ENCODE measurements around the gene ATP10A. TPM values are rescaled to one million over a fixed set of nuclear protein-coding genes. Genes with fewer than 3 reads are reported as not detected.

ATP10A gene
- total RNA-seq, 1 experiment from 2014 or later = 3.0 TPM

DNA sequence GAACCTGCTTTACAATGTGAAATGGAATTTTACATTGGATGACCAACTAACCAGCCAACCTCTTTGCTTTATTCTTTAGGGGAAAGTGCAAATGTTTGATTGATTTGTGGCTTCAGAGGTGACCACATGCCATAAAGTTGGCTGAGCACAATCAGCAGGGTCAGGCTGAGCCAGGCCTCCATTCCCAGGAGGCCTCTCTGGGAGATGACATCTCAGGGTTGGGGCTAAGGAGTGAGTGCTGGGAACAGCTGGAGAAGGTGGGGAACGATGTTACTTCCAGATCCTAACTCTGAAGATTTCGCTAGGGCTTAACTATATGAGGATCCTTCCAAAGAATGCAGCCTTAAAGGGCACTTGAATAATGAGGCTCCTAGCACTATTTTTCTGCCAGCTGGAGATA is 131.7 kb downstream of the ATP10A start:
- intact Hi-C loops (cut with micrococcal nuclease; ENCODE audit: unreplicated experiment) = no loop called here

DNA sequence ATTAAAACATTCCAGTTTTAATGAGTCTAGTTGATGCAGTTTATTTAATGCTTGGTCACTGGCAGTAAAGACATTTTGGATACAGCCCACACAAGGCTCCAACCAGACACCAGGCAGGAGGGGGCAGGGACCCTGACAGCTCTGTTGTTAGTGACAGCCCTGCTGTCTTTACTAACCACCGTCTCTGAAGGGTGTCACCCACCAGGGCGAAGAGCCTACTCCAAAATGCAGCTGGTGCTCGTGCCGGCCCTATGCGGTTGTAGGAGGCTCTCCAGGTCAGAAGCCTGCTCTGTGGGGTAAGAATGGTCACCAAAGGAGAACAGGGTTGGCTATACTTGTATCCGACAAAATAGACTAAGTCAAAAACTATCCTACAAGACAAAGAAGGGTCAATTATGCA is 132.2 kb downstream of the ATP10A start:
- Mint-ChIP-seq H3K36me3 (ENCODE audit: insufficient read depth, unreplicated experiment) (no peaks in the 10 kb centered on the region), H3K27me3 (ENCODE audit: unreplicated experiment) (no peaks in the 10 kb centered on the region), H3K4me3 (ENCODE audit: low read depth, unreplicated experiment) (no peak overlapping the region), H3K9me3 (ENCODE audit: low read depth, unreplicated experiment) (no peaks in the 10 kb centered on the region), H3K27ac (ENCODE audit: unreplicated experiment) (no peak overlapping the region), H3K4me1 (ENCODE audit: low read depth, unreplicated experiment) (no peaks in the 10 kb centered on the region)
- no TSS peak for BruUV-seq (replicated peaks)
- CTCF ChIA-PET = no interaction called here
- TF ChIP-seq, protein P1, sequence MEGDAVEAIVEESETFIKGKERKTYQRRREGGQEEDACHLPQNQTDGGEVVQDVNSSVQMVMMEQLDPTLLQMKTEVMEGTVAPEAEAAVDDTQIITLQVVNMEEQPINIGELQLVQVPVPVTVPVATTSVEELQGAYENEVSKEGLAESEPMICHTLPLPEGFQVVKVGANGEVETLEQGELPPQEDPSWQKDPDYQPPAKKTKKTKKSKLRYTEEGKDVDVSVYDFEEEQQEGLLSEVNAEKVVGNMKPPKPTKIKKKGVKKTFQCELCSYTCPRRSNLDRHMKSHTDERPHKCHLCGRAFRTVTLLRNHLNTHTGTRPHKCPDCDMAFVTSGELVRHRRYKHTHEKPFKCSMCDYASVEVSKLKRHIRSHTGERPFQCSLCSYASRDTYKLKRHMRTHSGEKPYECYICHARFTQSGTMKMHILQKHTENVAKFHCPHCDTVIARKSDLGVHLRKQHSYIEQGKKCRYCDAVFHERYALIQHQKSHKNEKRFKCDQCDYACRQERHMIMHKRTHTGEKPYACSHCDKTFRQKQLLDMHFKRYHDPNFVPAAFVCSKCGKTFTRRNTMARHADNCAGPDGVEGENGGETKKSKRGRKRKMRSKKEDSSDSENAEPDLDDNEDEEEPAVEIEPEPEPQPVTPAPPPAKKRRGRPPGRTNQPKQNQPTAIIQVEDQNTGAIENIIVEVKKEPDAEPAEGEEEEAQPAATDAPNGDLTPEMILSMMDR (IDR thresholded peaks at IDR 0.05; ENCODE audit: unreplicated experiment) = no peak
- no peak for DNase-seq
- intact Hi-C loops (cut with micrococcal nuclease; ENCODE audit: unreplicated experiment) = no loop called here

More for the DNA sequence above, 131.7 kb downstream of the ATP10A start:
- no peaks in the 10 kb centered on the region for H3K36me3 Mint-ChIP-seq (ENCODE audit: insufficient read depth, unreplicated experiment)
- TF ChIP-seq, protein P1 (IDR thresholded peaks at IDR 0.05; ENCODE audit: unreplicated experiment) = no peak
- CTCF ChIA-PET = no interaction called here
- H3K27ac Mint-ChIP-seq (ENCODE audit: unreplicated experiment) = no peak overlapping the region
- H3K4me3 Mint-ChIP-seq (ENCODE audit: low read depth, unreplicated experiment) = no peak overlapping the region
- no peaks in the 10 kb centered on the region for H3K4me1 Mint-ChIP-seq (ENCODE audit: low read depth, unreplicated experiment)
- H3K9me3 Mint-ChIP-seq (ENCODE audit: low read depth, unreplicated experiment) = no peaks in the 10 kb centered on the region
- no TSS peak for BruUV-seq (replicated peaks)
- no peaks in the 10 kb centered on the region for H3K27me3 Mint-ChIP-seq (ENCODE audit: unreplicated experiment)
- no peak for DNase-seq

DNA sequence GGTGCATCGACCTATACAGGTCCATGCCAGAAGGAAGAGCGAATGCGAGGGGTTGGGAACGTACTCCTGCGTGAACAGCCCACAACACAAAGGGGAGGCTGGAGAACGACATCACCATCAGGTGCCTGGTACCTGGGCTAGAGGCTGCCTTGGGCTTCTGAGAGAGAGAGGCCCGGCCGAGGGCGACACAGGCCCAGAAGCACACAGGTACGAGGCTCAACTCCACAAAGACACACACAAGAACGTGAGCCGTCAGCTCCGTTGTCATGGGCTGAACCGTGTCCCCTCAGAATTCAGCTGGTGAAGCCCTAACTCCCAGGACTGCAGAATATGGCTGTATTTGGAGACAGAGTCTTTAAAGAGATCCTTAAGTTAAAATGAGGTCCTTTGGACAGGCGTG is 134.3 kb downstream of the ATP10A start:
- Mint-ChIP-seq H3K9me3 (ENCODE audit: low read depth, unreplicated experiment) (no peaks in the 10 kb centered on the region), H3K27ac (ENCODE audit: unreplicated experiment) (no peak overlapping the region), H3K4me1 (ENCODE audit: low read depth, unreplicated experiment) (no peaks in the 10 kb centered on the region), H3K27me3 (ENCODE audit: unreplicated experiment) (no peaks in the 10 kb centered on the region), H3K4me3 (ENCODE audit: low read depth, unreplicated experiment) (no peak overlapping the region), H3K36me3 (ENCODE audit: insufficient read depth, unreplicated experiment) (no peaks in the 10 kb centered on the region)
- DNase-seq = no peak
- CTCF ChIA-PET = no interaction called here
- TF ChIP-seq, protein P1 (IDR thresholded peaks at IDR 0.05; ENCODE audit: unreplicated experiment) = no peak
- no TSS peak for BruUV-seq (replicated peaks)
- intact Hi-C loops (cut with micrococcal nuclease; ENCODE audit: unreplicated experiment) = no loop called here

DNA sequence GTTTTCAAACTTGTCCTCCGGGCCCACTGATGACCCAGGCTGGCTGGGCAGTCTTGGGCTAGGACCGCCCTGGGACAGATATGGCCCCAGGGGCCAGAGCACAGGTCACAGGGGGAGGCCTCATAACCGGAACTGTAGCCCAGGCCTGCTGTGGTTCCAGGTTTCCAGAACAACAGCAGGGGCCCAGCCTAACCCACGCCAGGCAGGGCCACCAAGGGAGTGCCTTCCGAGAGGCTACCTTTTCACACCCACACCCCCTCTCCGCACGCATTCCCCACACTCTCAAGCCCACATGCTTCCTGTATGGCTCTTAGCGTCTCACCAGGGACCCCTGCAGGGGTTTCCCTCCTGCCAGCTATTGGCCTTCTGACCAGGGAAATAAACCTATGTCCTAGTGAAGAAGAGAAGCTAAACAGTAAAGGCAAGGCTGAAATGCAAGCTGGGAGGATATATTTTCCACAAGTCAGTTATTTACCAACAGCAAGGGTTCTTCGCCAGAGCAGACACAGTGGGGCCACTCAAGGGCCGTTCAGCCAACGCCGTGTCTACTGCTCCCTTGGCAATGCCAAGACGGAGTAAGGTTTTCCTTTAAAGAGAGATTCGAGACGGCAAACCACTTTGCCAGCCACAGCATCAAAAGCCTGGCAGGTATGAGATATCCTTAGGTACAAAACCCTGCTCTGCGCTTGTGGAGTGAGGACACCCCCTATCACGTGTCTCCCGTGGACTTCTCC is 135.1 kb downstream of the ATP10A start:
- CTCF ChIA-PET = no interaction called here
- Mint-ChIP-seq H3K36me3 (ENCODE audit: insufficient read depth, unreplicated experiment) (no peaks in the 10 kb centered on the region), H3K9me3 (ENCODE audit: low read depth, unreplicated experiment) (no peaks in the 10 kb centered on the region), H3K4me1 (ENCODE audit: low read depth, unreplicated experiment) (no peaks in the 10 kb centered on the region), H3K27ac (ENCODE audit: unreplicated experiment) (no peak overlapping the region), H3K27me3 (ENCODE audit: unreplicated experiment) (no peaks in the 10 kb centered on the region), H3K4me3 (ENCODE audit: low read depth, unreplicated experiment) (no peak overlapping the region)
- no TSS peak for BruUV-seq (replicated peaks)
- intact Hi-C loops (cut with micrococcal nuclease; ENCODE audit: unreplicated experiment) = no loop called here
- DNase-seq = no peak
- TF ChIP-seq, protein P1 (IDR thresholded peaks at IDR 0.05; ENCODE audit: unreplicated experiment) = no peak

All from Calu3 (cell line).